Keratinocyte (primary cell): ENCODE measurements around the gene UTP15.

ENCODE experiments used
- EZH2 ChIP-seq: IDR thresholded peaks from one replicate; pipeline ENCODE4 v1.6.1; 2012; ENCODE audit warnings: inconsistent platforms, mild to moderate bottlenecking, low read length, moderate library complexity
- TF ChIP-seq, protein P1 (sequence below), 3 experiments: IDR thresholded peaks in 1 of 3; conservative IDR thresholded peaks in 1 of 3; optimal IDR thresholded peaks in 1 of 3; 2 replicates in 2 of 3; 3 replicates in 1 of 3; pipeline versions ENCODE3 to v1.5.1; 2011; ENCODE audit warnings: low read length in 3 of 3, mild to moderate bottlenecking in 3 of 3, moderate library complexity in 2 of 3, control low read depth in 1 of 3, inconsistent platforms in 1 of 3; ENCODE audit not compliant: insufficient read depth in 2 of 3; ENCODE audit errors: extremely low read depth in 1 of 3

DNA sequence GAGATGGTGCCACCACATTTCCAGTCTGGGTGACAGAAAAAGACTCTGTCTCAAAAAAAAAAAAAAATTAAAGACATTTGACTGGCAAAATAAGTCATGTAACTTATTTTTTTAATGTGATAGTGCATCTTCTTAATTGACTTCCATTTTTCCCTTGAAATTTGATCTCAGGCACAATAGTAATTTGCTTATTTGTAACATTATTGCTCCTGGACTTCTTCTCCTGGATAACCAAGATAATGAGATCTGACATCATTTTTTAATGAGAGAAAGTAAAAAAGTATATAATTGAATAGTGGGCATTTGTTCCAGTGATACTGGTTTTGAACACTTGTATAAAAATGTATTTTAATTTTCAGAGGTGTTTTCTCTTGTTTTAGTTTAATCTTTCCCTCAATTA lies 63.9 kb downstream of the UTP15 start:
- TF ChIP-seq, protein P1, sequence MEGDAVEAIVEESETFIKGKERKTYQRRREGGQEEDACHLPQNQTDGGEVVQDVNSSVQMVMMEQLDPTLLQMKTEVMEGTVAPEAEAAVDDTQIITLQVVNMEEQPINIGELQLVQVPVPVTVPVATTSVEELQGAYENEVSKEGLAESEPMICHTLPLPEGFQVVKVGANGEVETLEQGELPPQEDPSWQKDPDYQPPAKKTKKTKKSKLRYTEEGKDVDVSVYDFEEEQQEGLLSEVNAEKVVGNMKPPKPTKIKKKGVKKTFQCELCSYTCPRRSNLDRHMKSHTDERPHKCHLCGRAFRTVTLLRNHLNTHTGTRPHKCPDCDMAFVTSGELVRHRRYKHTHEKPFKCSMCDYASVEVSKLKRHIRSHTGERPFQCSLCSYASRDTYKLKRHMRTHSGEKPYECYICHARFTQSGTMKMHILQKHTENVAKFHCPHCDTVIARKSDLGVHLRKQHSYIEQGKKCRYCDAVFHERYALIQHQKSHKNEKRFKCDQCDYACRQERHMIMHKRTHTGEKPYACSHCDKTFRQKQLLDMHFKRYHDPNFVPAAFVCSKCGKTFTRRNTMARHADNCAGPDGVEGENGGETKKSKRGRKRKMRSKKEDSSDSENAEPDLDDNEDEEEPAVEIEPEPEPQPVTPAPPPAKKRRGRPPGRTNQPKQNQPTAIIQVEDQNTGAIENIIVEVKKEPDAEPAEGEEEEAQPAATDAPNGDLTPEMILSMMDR (optimal IDR thresholded peaks at IDR 0.05 in 1 of 3, IDR thresholded peaks at IDR 0.05 in 1 of 3, conservative IDR thresholded peaks at IDR 0.05 in 1 of 3; ENCODE audit: extremely low read depth in 1 of 3, insufficient read depth in 2 of 3, low read length in 3 of 3), result no peak
- no peak for TF ChIP-seq EZH2
